K562 (cell line): ENCODE measurements around the gene HMGA1. TPM values are rescaled to one million over a fixed set of nuclear protein-coding genes. Genes with fewer than 3 reads are reported as not detected.

Experiments used
- FOSL1 ChIP-seq: fragments of 200-800 bp; sonication (Bioruptor generic); conservative IDR thresholded peaks from 2 replicates; pipeline ENCODE4 v1.6.1; 2016; ENCODE audit warnings: missing genetic modification characterization, missing compliant biosample characterization
- FOXP1 ChIP-seq: sonication (generic); formaldehyde crosslinking; IDR thresholded peaks from 2 replicates; pipeline ENCODE4 v1.8.0; 2022; ENCODE audit warnings: mild to moderate bottlenecking, missing genetic modification reagents
- KAT7 ChIP-seq: sonication (generic); formaldehyde crosslinking; IDR thresholded peaks from 2 replicates; pipeline ENCODE4 v1.8.0; 2022; ENCODE audit warnings: missing genetic modification reagents, mild to moderate bottlenecking, borderline replicate concordance
- RBM14 ChIP-seq: fragments of 200-400 bp; formaldehyde crosslinking; IDR thresholded peaks from 2 replicates; pipeline ENCODE4 v1.6.1; 2018; ENCODE audit warnings: low read depth, mild to moderate bottlenecking, low read length, moderate library complexity, borderline replicate concordance; ENCODE audit not compliant: insufficient read depth
- XRCC4 ChIP-seq: IDR thresholded peaks from one replicate; pipeline ENCODE4 v1.6.1; 2011; ENCODE audit not compliant: insufficient read depth, insufficient read length; ENCODE audit errors: extremely low read depth
- ZNF12 ChIP-seq: sonication (generic); formaldehyde crosslinking; IDR thresholded peaks from 2 replicates; pipeline ENCODE4 v1.4.0; 2020; ENCODE audit warnings: mild to moderate bottlenecking, missing genetic modification reagents
- ZNF197 ChIP-seq: fragments of 200-800 bp; sonication (Bioruptor generic); IDR thresholded peaks from 2 replicates; pipeline ENCODE4 v1.6.1; 2016; ENCODE audit warnings: low read depth, missing genetic modification characterization, missing compliant biosample characterization
- ZNF583 ChIP-seq: fragments of 250-450 bp; sonication (Bioruptor Pico); IDR thresholded peaks from 2 replicates; pipeline ENCODE4 v1.4.0; 2020
- ZNF766 ChIP-seq: fragments of 200-800 bp; sonication (Bioruptor generic); conservative IDR thresholded peaks from 2 replicates; pipeline ENCODE4 v1.6.1; 2016; ENCODE audit warnings: missing genetic modification characterization, missing compliant biosample characterization
- polyA plus RNA-seq, 8 experiments: library from polyadenylated mRNA; depleted of rRNA in 4 of 8; stranded (reverse) in 5 of 8; unstranded in 3 of 8; fragments of >200 nt; fragmentation: Nextera tagmentation in 2 of 8; fragmentation: Illumina TruSeq in 1 of 8; extraction: Ambion mirVana in 2 of 8; extraction: Trizol in 1 of 8; gene quantifications; 2 replicates each; pipeline versions ENCODE4 v1.2.1 to v1.2.3, GENCODE V29; 2011 to 2014; ENCODE audit warnings: inconsistent platforms in 1 of 8, missing spikeins in 1 of 8
- total RNA-seq, 7 experiments: library from RNA; depleted of rRNA in 6 of 7; stranded (reverse); fragments of >200 nt in 6 of 7; fragmentation: Illumina TruSeq in 2 of 7; extraction: Trizol in 2 of 7; gene quantifications; 2 replicates each; pipeline versions ENCODE4 v1.2.1 to v1.2.3, GENCODE V29; 2011 to 2021; ENCODE audit warnings: low replicate concordance in 1 of 7
- TF ChIP-seq, protein P1 (sequence below), 2 experiments: IDR thresholded peaks; 2 replicates each; pipeline ENCODE4 v1.6.1; 2012; ENCODE audit warnings: improper control_type of control experiment in 2 of 2, low read depth in 2 of 2, low read length in 2 of 2, borderline replicate concordance in 1 of 2
- TF ChIP-seq, protein P2 (sequence below): fragments of 250-450 bp; sonication (Bioruptor Pico); IDR thresholded peaks from 2 replicates; pipeline ENCODE4 v1.8.0; 2022; ENCODE audit warnings: inconsistent platforms, mild to moderate bottlenecking, moderate library complexity, borderline replicate concordance
- TF ChIP-seq, protein P3 (sequence below): fragments of 450-650 bp; IDR thresholded peaks from 2 replicates; pipeline ENCODE4 v1.6.1; 2016
- TF ChIP-seq, protein P4 (sequence below): conservative IDR thresholded peaks from 2 replicates; pipeline ENCODE4 v1.6.1; 2011; ENCODE audit warnings: low read depth, mild to moderate bottlenecking, low read length; ENCODE audit not compliant: control insufficient read depth
- TF ChIP-seq, protein P5 (sequence below): sonication (generic); formaldehyde crosslinking; IDR thresholded peaks from 2 replicates; pipeline ENCODE4 v1.4.0; 2020; ENCODE audit warnings: mild to moderate bottlenecking, missing genetic modification reagents

HMGA1 gene
- total and polyA plus RNA-seq, 9 of the 15 experiments (the other 6 are each of a cell fraction or from before 2014, with no cell fraction given), result 27.8 to 1,947 (median 594) TPM

DNA sequence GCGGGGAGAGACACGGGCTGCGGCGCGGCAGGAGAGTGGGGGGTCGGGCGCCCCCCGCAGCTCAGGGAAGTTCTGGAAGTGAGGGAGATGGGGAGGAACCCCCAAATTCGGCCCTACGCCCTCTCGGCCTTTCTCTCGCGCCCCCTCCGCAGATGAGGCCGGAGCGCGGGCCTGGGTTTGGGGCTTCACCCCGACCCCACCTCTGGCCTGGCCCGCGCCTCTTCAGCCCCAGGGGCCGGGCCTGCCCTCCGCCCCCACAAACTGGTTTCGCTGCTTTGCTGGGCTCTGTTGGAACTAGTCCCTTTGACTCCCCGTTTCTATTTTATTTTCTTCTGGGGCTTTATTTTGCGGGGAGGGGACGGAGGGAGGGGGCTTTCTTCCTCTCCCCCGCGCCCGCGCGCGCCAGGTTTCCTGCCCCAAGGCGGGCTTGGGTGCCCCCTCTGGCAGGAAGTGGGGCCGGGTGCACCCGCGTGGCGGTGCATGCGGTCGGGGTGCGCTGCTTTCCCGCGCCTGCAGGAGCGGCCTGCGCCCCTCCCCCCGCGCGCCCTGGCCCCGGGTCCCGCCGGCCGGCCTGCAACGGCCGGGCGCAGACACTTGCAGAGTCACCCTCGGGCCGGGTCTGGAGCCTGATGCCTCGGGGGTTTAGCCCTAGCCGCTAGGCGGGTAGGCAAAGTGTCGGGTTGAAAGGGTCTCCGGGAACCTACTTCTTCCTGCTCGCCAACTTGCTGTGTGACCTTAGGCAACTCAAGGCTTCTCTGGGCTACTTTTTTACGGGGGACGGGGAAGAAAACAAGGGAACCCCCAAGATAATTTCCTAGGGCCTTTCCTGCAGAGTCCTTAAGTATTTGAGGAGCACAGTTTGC lies 1.3 kb downstream of the HMGA1 start (continued):
- TF ChIP-seq, protein P1, sequence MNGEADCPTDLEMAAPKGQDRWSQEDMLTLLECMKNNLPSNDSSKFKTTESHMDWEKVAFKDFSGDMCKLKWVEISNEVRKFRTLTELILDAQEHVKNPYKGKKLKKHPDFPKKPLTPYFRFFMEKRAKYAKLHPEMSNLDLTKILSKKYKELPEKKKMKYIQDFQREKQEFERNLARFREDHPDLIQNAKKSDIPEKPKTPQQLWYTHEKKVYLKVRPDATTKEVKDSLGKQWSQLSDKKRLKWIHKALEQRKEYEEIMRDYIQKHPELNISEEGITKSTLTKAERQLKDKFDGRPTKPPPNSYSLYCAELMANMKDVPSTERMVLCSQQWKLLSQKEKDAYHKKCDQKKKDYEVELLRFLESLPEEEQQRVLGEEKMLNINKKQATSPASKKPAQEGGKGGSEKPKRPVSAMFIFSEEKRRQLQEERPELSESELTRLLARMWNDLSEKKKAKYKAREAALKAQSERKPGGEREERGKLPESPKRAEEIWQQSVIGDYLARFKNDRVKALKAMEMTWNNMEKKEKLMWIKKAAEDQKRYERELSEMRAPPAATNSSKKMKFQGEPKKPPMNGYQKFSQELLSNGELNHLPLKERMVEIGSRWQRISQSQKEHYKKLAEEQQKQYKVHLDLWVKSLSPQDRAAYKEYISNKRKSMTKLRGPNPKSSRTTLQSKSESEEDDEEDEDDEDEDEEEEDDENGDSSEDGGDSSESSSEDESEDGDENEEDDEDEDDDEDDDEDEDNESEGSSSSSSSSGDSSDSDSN (IDR thresholded peaks at IDR 0.05; ENCODE audit: borderline replicate concordance in 1 of 2, low read depth in 2 of 2, low read length in 2 of 2), result peak in 1 of 2 experiments; percentile 94; a peak in 1 of 4 replicates
- TF ChIP-seq FOXP1 (CRISPR knock-in tag), result peak; percentile 100
- TF ChIP-seq, protein P2, sequence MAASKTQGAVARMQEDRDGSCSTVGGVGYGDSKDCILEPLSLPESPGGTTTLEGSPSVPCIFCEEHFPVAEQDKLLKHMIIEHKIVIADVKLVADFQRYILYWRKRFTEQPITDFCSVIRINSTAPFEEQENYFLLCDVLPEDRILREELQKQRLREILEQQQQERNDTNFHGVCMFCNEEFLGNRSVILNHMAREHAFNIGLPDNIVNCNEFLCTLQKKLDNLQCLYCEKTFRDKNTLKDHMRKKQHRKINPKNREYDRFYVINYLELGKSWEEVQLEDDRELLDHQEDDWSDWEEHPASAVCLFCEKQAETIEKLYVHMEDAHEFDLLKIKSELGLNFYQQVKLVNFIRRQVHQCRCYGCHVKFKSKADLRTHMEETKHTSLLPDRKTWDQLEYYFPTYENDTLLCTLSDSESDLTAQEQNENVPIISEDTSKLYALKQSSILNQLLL (CRISPR knock-in tag), result no peak
- 0 out of 2 replicates have a peak, but pooled peaks have one; percentile 50 for TF ChIP-seq RBM14
- TF ChIP-seq KAT7, result peak; percentile 99
- TF ChIP-seq ZNF12 (CRISPR knock-in tag), result peak; percentile 68
- peak; percentile 73; the same call in 1 of the 2 replicates for TF ChIP-seq ZNF766 (CRISPR knock-in tag)
- TF ChIP-seq, protein P3, sequence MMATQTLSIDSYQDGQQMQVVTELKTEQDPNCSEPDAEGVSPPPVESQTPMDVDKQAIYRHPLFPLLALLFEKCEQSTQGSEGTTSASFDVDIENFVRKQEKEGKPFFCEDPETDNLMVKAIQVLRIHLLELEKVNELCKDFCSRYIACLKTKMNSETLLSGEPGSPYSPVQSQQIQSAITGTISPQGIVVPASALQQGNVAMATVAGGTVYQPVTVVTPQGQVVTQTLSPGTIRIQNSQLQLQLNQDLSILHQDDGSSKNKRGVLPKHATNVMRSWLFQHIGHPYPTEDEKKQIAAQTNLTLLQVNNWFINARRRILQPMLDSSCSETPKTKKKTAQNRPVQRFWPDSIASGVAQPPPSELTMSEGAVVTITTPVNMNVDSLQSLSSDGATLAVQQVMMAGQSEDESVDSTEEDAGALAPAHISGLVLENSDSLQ, result no peak
- TF ChIP-seq, protein P4, sequence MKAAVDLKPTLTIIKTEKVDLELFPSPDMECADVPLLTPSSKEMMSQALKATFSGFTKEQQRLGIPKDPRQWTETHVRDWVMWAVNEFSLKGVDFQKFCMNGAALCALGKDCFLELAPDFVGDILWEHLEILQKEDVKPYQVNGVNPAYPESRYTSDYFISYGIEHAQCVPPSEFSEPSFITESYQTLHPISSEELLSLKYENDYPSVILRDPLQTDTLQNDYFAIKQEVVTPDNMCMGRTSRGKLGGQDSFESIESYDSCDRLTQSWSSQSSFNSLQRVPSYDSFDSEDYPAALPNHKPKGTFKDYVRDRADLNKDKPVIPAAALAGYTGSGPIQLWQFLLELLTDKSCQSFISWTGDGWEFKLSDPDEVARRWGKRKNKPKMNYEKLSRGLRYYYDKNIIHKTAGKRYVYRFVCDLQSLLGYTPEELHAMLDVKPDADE, result peak; percentile 91
- TF ChIP-seq XRCC4, result no peak
- peak; percentile 58; the same call in 1 of the 2 replicates for TF ChIP-seq FOSL1 (tag)
- TF ChIP-seq, protein P5, sequence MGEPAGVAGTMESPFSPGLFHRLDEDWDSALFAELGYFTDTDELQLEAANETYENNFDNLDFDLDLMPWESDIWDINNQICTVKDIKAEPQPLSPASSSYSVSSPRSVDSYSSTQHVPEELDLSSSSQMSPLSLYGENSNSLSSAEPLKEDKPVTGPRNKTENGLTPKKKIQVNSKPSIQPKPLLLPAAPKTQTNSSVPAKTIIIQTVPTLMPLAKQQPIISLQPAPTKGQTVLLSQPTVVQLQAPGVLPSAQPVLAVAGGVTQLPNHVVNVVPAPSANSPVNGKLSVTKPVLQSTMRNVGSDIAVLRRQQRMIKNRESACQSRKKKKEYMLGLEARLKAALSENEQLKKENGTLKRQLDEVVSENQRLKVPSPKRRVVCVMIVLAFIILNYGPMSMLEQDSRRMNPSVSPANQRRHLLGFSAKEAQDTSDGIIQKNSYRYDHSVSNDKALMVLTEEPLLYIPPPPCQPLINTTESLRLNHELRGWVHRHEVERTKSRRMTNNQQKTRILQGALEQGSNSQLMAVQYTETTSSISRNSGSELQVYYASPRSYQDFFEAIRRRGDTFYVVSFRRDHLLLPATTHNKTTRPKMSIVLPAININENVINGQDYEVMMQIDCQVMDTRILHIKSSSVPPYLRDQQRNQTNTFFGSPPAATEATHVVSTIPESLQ (CRISPR knock-in tag), result 0 out of 2 replicates have a peak, but pooled peaks have one; percentile 83
- no peak for TF ChIP-seq ZNF197 (CRISPR knock-in tag)
- TF ChIP-seq ZNF583, result no peak
